Measurements from ENCODE around the gene MAPRE3. TPM values are rescaled to one million over a fixed set of nuclear protein-coding genes. Genes with fewer than 3 reads are reported as not detected.

MAPRE3 gene
- polyA plus RNA-seq, 1 experiment, result 15.3 TPM

DNA sequence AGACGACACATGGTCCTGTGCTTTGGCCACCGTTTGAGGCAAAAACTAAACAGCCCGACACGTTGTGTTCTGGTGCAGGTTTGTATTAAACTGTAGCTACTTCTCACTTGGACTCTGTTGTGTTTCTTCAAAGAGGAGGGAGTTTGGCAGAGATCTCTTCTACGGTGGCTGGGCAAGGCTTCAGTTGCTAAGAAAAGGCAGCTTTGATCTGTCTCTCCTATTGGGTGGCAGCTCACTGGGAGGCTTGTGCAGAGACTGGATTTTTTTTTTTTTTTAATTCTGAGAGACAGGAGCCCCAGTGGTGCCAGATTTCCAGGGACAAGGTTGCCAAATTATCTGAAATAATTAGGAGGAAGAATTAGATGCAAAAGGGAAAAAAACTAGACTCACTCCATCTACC is 20.2 kb upstream of the MAPRE3 start:
- POLR2A ChIA-PET, result no interaction called here

DNA sequence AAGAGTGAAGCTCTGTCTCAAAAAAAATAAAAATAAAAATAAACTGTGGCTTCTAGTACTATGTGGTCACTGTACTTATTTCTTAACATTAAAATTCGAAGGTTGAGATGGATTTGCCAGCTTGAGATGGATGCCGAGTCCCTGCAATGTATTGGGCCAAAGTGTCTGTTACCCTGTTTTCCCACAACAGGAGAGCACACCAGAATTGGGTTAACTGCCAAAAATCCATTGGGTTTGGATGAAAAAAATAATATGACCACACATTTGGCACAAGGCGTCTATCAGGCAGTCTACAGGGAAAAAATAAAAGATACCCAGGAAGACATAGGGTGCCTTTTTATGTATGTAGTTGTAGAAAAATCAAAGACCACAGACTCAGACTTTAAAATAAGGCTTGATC is 19.2 kb upstream of the MAPRE3 start:
- Histone ChIP-seq H3K36me3 (ENCODE audit: control insufficient read depth, insufficient read depth, low read length) (no peaks in the 10 kb centered on the region), H3K27me3 (ENCODE audit: control insufficient read depth, insufficient read depth, low read length) (peaks cover 17% of the 10 kb centered on the region), H3K4me3 (ENCODE audit: low read depth, low read length) (no peak overlapping the region)
- POLR2A ChIA-PET, result no interaction called here
- TF ChIP-seq, protein P1, sequence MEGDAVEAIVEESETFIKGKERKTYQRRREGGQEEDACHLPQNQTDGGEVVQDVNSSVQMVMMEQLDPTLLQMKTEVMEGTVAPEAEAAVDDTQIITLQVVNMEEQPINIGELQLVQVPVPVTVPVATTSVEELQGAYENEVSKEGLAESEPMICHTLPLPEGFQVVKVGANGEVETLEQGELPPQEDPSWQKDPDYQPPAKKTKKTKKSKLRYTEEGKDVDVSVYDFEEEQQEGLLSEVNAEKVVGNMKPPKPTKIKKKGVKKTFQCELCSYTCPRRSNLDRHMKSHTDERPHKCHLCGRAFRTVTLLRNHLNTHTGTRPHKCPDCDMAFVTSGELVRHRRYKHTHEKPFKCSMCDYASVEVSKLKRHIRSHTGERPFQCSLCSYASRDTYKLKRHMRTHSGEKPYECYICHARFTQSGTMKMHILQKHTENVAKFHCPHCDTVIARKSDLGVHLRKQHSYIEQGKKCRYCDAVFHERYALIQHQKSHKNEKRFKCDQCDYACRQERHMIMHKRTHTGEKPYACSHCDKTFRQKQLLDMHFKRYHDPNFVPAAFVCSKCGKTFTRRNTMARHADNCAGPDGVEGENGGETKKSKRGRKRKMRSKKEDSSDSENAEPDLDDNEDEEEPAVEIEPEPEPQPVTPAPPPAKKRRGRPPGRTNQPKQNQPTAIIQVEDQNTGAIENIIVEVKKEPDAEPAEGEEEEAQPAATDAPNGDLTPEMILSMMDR (IDR thresholded peaks at IDR 0.05; ENCODE audit: insufficient read depth, low read depth, low read length), result no peak
- CTCF ChIA-PET, result interaction anchor here (0.6 to 1.0 kb wide), 3 partner anchors 9 to 106 kb away, joined by 3 to 4 read pairs (median 3); no protein-coding TSS in a partner anchor
- DNase-seq (ENCODE audit: low read depth), result no peak

More for the DNA sequence above, 20.2 kb upstream of the MAPRE3 start:
- peaks cover 20% of the 10 kb centered on the region for H3K27me3 ChIP-seq (ENCODE audit: control insufficient read depth, insufficient read depth, low read length)
- CTCF ChIA-PET, result interaction anchor here (0.8 to 2.3 kb wide), 3 partner anchors 10 to 67 kb away, joined by 3 to 15 read pairs (median 3); no protein-coding TSS in a partner anchor
- TF ChIP-seq, protein P1 (IDR thresholded peaks at IDR 0.05; ENCODE audit: insufficient read depth, low read depth, low read length), result no peak
- no peaks in the 10 kb centered on the region for H3K36me3 ChIP-seq (ENCODE audit: control insufficient read depth, insufficient read depth, low read length)
- no peak for DNase-seq (ENCODE audit: low read depth)
- no peak overlapping the region for H3K4me3 ChIP-seq (ENCODE audit: low read depth, low read length)

DNA sequence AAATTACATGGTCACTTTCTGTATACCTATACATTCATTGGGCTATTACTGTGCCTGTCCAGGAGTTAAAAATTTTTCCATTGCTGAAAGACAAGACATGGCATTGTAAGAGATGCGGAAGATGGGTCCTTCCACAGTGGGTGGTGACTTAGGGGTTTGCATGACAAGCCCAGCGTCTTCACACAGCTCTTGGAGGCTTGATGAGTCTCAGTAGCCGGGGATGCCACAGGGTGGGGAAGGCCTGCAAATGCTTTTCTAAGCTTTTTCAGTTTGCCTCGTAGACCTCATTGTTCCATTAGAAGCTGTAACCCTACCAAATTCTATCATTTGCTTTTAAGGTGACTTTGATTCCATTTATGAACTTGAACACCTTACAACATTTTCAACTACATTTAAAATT is 18.1 kb upstream of the MAPRE3 start:
- no peak overlapping the region for H3K4me3 ChIP-seq (ENCODE audit: low read depth, low read length)
- no peaks in the 10 kb centered on the region for H3K36me3 ChIP-seq (ENCODE audit: control insufficient read depth, insufficient read depth, low read length)
- ChIA-PET POLR2A (no interaction called here), CTCF (interaction anchor here (1.1 to 2.2 kb wide), 3 partner anchors 9 to 110 kb away, joined by 3 to 14 read pairs (median 10); no protein-coding TSS in a partner anchor)
- DNase-seq (ENCODE audit: low read depth), result no peak
- H3K27me3 ChIP-seq (ENCODE audit: control insufficient read depth, insufficient read depth, low read length), result peaks cover 20% of the 10 kb centered on the region
- TF ChIP-seq, protein P1 (IDR thresholded peaks at IDR 0.05; ENCODE audit: insufficient read depth, low read depth, low read length), result no peak

DNA sequence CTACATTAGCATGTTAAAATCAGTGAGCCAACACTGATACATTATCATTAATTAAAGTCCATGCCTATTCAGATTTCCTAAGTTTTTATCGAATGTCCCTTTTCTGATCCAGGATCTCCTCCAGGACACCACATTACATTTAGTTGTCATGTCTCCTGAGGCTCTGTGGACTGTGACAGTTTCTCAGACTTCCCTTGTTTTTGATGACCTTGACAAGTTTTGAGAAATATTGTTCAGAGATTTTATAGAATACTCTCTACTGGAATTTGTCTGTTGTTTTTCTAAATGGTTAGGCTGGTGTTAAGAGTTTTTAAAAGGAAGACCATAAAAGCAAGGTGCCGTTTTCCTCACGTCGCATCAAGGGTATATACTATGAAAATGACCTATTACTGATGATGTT is 16.3 kb upstream of the MAPRE3 start:
- ChIA-PET CTCF (interaction anchor here (1.4 to 2.7 kb wide), 4 partner anchors 8 to 108 kb away, joined by 8 to 15 read pairs (median 12); no protein-coding TSS in a partner anchor), POLR2A (no interaction called here)
- Histone ChIP-seq H3K4me3 (ENCODE audit: low read depth, low read length) (no peak overlapping the region), H3K27me3 (ENCODE audit: control insufficient read depth, insufficient read depth, low read length) (peaks cover 23% of the 10 kb centered on the region), H3K36me3 (ENCODE audit: control insufficient read depth, insufficient read depth, low read length) (no peaks in the 10 kb centered on the region)
- TF ChIP-seq, protein P1 (IDR thresholded peaks at IDR 0.05; ENCODE audit: insufficient read depth, low read depth, low read length), result no peak
- no peak for DNase-seq (ENCODE audit: low read depth)

DNA sequence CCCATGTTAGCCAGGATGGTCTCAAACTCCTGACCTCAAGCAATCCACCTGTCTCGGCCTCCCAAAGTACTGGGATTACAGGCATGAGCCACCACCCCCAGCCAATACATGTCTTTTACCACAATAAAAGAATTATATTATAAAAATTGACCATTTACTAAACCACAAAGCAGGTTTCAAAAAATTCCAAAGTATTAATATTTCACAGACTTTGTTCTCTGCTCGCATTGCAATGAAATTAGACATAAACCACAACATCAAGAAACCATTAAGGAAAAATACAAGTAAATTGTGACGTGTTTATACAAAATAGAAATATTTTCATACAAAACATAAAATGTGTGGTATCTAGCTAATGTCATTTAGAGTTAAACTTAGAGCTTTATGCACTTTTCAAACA is 13.4 kb upstream of the MAPRE3 start:
- Histone ChIP-seq H3K36me3 (ENCODE audit: control insufficient read depth, insufficient read depth, low read length) (no peaks in the 10 kb centered on the region), H3K4me3 (ENCODE audit: low read depth, low read length) (no peak overlapping the region), H3K27me3 (ENCODE audit: control insufficient read depth, insufficient read depth, low read length) (peaks cover 27% of the 10 kb centered on the region)
- POLR2A ChIA-PET, result no interaction called here
- TF ChIP-seq, protein P1 (IDR thresholded peaks at IDR 0.05; ENCODE audit: insufficient read depth, low read depth, low read length), result no peak
- CTCF ChIA-PET, result interaction anchor here (2.3 to 9.5 kb wide), 2 partner anchors 14 to 59 kb away, joined by 8 to 263 read pairs; no protein-coding TSS in a partner anchor
- DNase-seq (ENCODE audit: low read depth), result no peak
